ENCODE results near the gene SERPINC1. TPM values are rescaled to one million over a fixed set of nuclear protein-coding genes. Genes with fewer than 3 reads are reported as not detected.
"Not testable (repeated sequence)": the region's sequence is repeated elsewhere in the genome, so short reads cannot be mapped to it uniquely, and the experiment has no call there.

The SERPINC1 gene
- total RNA-seq, 1 experiment from 2014 or later: 1.7 TPM

GRCh38 chr1:173915596-173915995, 1.5 kb downstream of the SERPINC1 start:
- Histone ChIP-seq H3K4me3 (ENCODE audit: insufficient read depth, low read depth, low read length) (no peak overlapping the region), H3K36me3 (replicated peaks; ENCODE audit: control insufficient read depth, insufficient read depth, low read length) (no peaks in the 10 kb centered on the region), H3K27me3 (ENCODE audit: control insufficient read depth, insufficient read depth, low read length) (no peaks in the 10 kb centered on the region)
- no peak for DNase-seq

- Histone ChIP-seq H3K27me3 (ENCODE audit: control insufficient read depth, insufficient read depth, low read length) (no peaks in the 10 kb centered on the region), H3K36me3 (replicated peaks; ENCODE audit: control insufficient read depth, insufficient read depth, low read length) (no peaks in the 10 kb centered on the region), H3K4me3 (ENCODE audit: insufficient read depth, low read depth, low read length) (no peak overlapping the region)
- peak; percentile 62 for DNase-seq
Measured at GRCh38 chr1:173914366-173914871, 2.7 kb downstream of the SERPINC1 start.

- Histone ChIP-seq H3K4me3 (ENCODE audit: insufficient read depth, low read depth, low read length) (no peak overlapping the region), H3K36me3 (replicated peaks; ENCODE audit: control insufficient read depth, insufficient read depth, low read length) (no peaks in the 10 kb centered on the region), H3K27me3 (ENCODE audit: control insufficient read depth, insufficient read depth, low read length) (no peaks in the 10 kb centered on the region)
- DNase-seq: no peak
Measured at GRCh38 chr1:173913111-173913510, 4.0 kb downstream of the SERPINC1 start.

- H3K4me3 ChIP-seq (ENCODE audit: insufficient read depth, low read depth, low read length): no peak overlapping the region
- no peaks in the 10 kb centered on the region for H3K36me3 ChIP-seq (replicated peaks; ENCODE audit: control insufficient read depth, insufficient read depth, low read length)
- DNase-seq: no peak
Measured at GRCh38 chr1:173903827-173904531, 13.1 kb downstream of the SERPINC1 start.

GRCh38 chr1:173900992-173901391, 16.1 kb downstream of the SERPINC1 start:
- DNase-seq: no peak
- H3K27me3 ChIP-seq (ENCODE audit: control insufficient read depth, insufficient read depth, low read length): no peaks in the 10 kb centered on the region
- no peak overlapping the region for H3K4me3 ChIP-seq (ENCODE audit: insufficient read depth, low read depth, low read length)
- H3K36me3 ChIP-seq (replicated peaks; ENCODE audit: control insufficient read depth, insufficient read depth, low read length): no peaks in the 10 kb centered on the region

More at GRCh38 chr1:173903827-173904531, 13.1 kb downstream of the SERPINC1 start:
- H3K27me3 ChIP-seq (ENCODE audit: control insufficient read depth, insufficient read depth, low read length): no peaks in the 10 kb centered on the region

GRCh38 chr1:173900427-173900826, 16.7 kb downstream of the SERPINC1 start:
- no peaks in the 10 kb centered on the region for H3K36me3 ChIP-seq (replicated peaks; ENCODE audit: control insufficient read depth, insufficient read depth, low read length)
- H3K4me3 ChIP-seq (ENCODE audit: insufficient read depth, low read depth, low read length): no peak overlapping the region
- no peak for DNase-seq
- H3K27me3 ChIP-seq (ENCODE audit: control insufficient read depth, insufficient read depth, low read length): no peaks in the 10 kb centered on the region

- no peaks in the 10 kb centered on the region for H3K27me3 ChIP-seq (ENCODE audit: control insufficient read depth, insufficient read depth, low read length)
- no peaks in the 10 kb centered on the region for H3K36me3 ChIP-seq (replicated peaks; ENCODE audit: control insufficient read depth, insufficient read depth, low read length)
- no peak overlapping the region for H3K4me3 ChIP-seq (ENCODE audit: insufficient read depth, low read depth, low read length)
- no peak for DNase-seq
Measured at GRCh38 chr1:173894189-173894588, 22.9 kb downstream of the SERPINC1 start.

GRCh38 chr1:173893611-173894010, 23.5 kb downstream of the SERPINC1 start:
- no peak for DNase-seq
- Histone ChIP-seq H3K27me3 (ENCODE audit: control insufficient read depth, insufficient read depth, low read length) (no peaks in the 10 kb centered on the region), H3K4me3 (ENCODE audit: insufficient read depth, low read depth, low read length) (no peak overlapping the region), H3K36me3 (replicated peaks; ENCODE audit: control insufficient read depth, insufficient read depth, low read length) (no peaks in the 10 kb centered on the region)

- Histone ChIP-seq H3K36me3 (replicated peaks; ENCODE audit: control insufficient read depth, insufficient read depth, low read length) (no peaks in the 10 kb centered on the region; the same call in 1 of the 2 replicates), H3K27me3 (ENCODE audit: control insufficient read depth, insufficient read depth, low read length) (no peaks in the 10 kb centered on the region), H3K4me3 (ENCODE audit: insufficient read depth, low read depth, low read length) (no peak overlapping the region)
- no peak for DNase-seq
Measured at GRCh38 chr1:173889885-173890284, 27.2 kb downstream of the SERPINC1 start.

GRCh38 chr1:173888749-173889148, 28.4 kb downstream of the SERPINC1 start:
- no peaks in the 10 kb centered on the region; the same call in 1 of the 2 replicates for H3K36me3 ChIP-seq (replicated peaks; ENCODE audit: control insufficient read depth, insufficient read depth, low read length)
- no peak overlapping the region for H3K4me3 ChIP-seq (ENCODE audit: insufficient read depth, low read depth, low read length)
- no peaks in the 10 kb centered on the region for H3K27me3 ChIP-seq (ENCODE audit: control insufficient read depth, insufficient read depth, low read length)
- peak; percentile 11 for DNase-seq

- Histone ChIP-seq H3K4me3 (ENCODE audit: insufficient read depth, low read depth, low read length) (no peak overlapping the region), H3K27me3 (ENCODE audit: control insufficient read depth, insufficient read depth, low read length) (no peaks in the 10 kb centered on the region), H3K36me3 (replicated peaks; ENCODE audit: control insufficient read depth, insufficient read depth, low read length) (no peaks in the 10 kb centered on the region; the same call in 1 of the 2 replicates)
- no peak for DNase-seq
Measured at GRCh38 chr1:173887627-173888026, 29.5 kb downstream of the SERPINC1 start.

GRCh38 chr1:173886746-173887611, 30.1 kb downstream of the SERPINC1 start:
- Histone ChIP-seq H3K27me3 (ENCODE audit: control insufficient read depth, insufficient read depth, low read length) (no peaks in the 10 kb centered on the region), H3K4me3 (ENCODE audit: insufficient read depth, low read depth, low read length) (no peak overlapping the region), H3K36me3 (replicated peaks; ENCODE audit: control insufficient read depth, insufficient read depth, low read length) (no peaks in the 10 kb centered on the region; the same call in 1 of the 2 replicates)
- no peak for DNase-seq

GRCh38 chr1:173884701-173885100, 32.4 kb downstream of the SERPINC1 start:
- no peak overlapping the region for H3K4me3 ChIP-seq (ENCODE audit: insufficient read depth, low read depth, low read length)
- no peak for DNase-seq
- H3K27me3 ChIP-seq (ENCODE audit: control insufficient read depth, insufficient read depth, low read length): no peaks in the 10 kb centered on the region
- H3K36me3 ChIP-seq (replicated peaks; ENCODE audit: control insufficient read depth, insufficient read depth, low read length): no peaks in the 10 kb centered on the region; the same call in 1 of the 2 replicates

- H3K27me3 ChIP-seq (ENCODE audit: control insufficient read depth, insufficient read depth, low read length); H3K36me3 ChIP-seq (replicated peaks; ENCODE audit: control insufficient read depth, insufficient read depth, low read length); H3K4me3 ChIP-seq (ENCODE audit: insufficient read depth, low read depth, low read length); DNase-seq: not testable (repeated sequence)
Measured at GRCh38 chr1:173881117-173881516, 36.0 kb downstream of the SERPINC1 start.

GRCh38 chr1:173878251-173878650, 38.9 kb downstream of the SERPINC1 start:
- no peak for DNase-seq
- Histone ChIP-seq H3K4me3 (ENCODE audit: insufficient read depth, low read depth, low read length) (no peak overlapping the region), H3K27me3 (ENCODE audit: control insufficient read depth, insufficient read depth, low read length) (no peaks in the 10 kb centered on the region), H3K36me3 (replicated peaks; ENCODE audit: control insufficient read depth, insufficient read depth, low read length) (peaks cover 3% of the 10 kb centered on the region; the same call in 1 of the 2 replicates)

Data from H7 (cell line).